Activated T-helper 2 cell treated with anti-CD3 and anti-CD28 coated beads, Interferon-gamma antibody, Interleukin-2, Interleukin-4, amounts not matched to agents 10 μg/mL and 5 μg/mL and 100 μg/mL, durations not matched to agents 14 hours and 24 hours and 36 hours (primary cell): Measurements from ENCODE around the gene NUAK2. TPM values are rescaled to one million over a fixed set of nuclear protein-coding genes. Genes with fewer than 3 reads are reported as not detected.
"Not testable (repeated sequence)": the region's sequence is repeated elsewhere in the genome, so short reads cannot be mapped to it uniquely, and the experiment has no call there.

ENCODE experiments used
- DNase-seq: peaks from one replicate; pipeline ENCODE4 v3.0.0; 2021; ENCODE audit warnings: low spot score
- H3K27ac Mint-ChIP-seq: one replicate; pipeline ENCODE4 v1.8.0; 2021; ENCODE audit warnings: mixed read lengths
- H3K27me3 Mint-ChIP-seq: one replicate; pipeline ENCODE4 v1.8.0; 2021; ENCODE audit warnings: low read depth, mixed read lengths
- H3K36me3 Mint-ChIP-seq: one replicate; pipeline ENCODE4 v1.8.0; 2021; ENCODE audit warnings: low read depth, mixed read lengths
- H3K4me1 Mint-ChIP-seq: one replicate; pipeline ENCODE4 v1.8.0; 2021; ENCODE audit warnings: low read depth, mixed read lengths
- H3K4me3 Mint-ChIP-seq: one replicate; pipeline ENCODE4 v1.8.0; 2021; ENCODE audit warnings: low read depth, mild to moderate bottlenecking, moderate library complexity, mixed read lengths
- H3K9me3 Mint-ChIP-seq: one replicate; pipeline ENCODE4 v1.8.0; 2021; ENCODE audit warnings: mixed read lengths
- intact Hi-C: fragments of 100-400 bp; cut with micrococcal nuclease; formaldehyde crosslinking; loops from one replicate; pipeline ENCODE4 v1.15.1; 2023
- total RNA-seq: library from RNA; stranded (reverse); gene quantifications from 2 replicates; pipeline ENCODE4 v1.2.3, GENCODE V29; 2022

The NUAK2 gene
- total RNA-seq, 1 donor from 2014 or later, result 0.41 TPM

DNA sequence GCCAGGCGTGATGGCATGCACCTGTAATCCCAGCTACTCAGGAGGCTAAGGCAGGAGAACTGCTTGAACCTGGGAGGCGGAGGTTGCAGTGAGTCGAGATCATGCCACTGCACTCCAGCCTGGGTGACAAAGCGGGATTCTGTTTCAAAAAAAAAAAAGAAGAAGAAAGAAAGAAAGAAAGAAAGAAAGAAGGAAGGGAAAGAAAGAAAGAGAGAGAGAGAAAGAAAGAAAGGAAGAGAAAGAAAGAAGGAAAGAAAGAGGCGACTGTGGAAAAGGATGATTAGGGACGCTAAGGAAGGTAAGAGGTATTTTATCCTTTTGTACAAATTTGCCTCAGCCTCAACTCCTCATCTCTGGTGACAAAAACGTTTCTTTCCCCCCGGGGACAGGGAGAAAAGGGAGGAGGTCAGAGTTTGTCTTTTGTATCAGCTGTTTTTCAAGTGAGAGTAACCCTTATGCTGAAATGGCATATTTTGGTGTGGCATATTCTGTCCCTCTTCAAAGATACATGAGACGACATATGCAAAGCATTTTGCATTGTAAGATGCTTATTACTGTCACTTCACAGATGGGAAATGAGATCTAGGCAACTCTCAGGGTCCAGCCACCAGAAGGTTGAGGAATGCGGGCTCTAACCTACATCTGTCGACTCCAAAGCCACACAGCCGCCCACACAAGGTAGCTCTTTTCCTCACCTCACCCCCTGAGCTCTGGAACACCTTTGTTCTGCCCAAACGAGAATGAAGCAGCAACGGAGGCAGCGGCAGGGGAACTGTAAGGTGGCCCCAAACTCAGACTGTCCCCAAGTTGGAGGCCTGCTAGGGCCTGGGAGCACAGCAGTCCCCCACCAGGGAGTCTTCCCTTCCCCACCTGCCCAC, 38.0 kb downstream of the NUAK2 start:
- Mint-ChIP-seq H3K9me3 (no peaks in the 10 kb centered on the region), H3K36me3 (peaks cover 4% of the 10 kb centered on the region), H3K27ac (no peak overlapping the region), H3K4me3 (no peak overlapping the region), H3K27me3 (peaks cover 13% of the 10 kb centered on the region), H3K4me1 (peaks cover 73% of the 10 kb centered on the region)
- intact Hi-C loops, result loop anchor here (2.0 kb wide), 1 partner anchor 37 kb away; the partner anchor contains the start of gene NUAK2
- DNase-seq, result no peak

GRCh38 chr1:205280666-205281395, 40.7 kb downstream of the NUAK2 start:
- H3K27ac Mint-ChIP-seq, H3K36me3 Mint-ChIP-seq, DNase-seq, H3K9me3 Mint-ChIP-seq, intact Hi-C loops, H3K4me3 Mint-ChIP-seq: not testable (repeated sequence)
- H3K4me1 Mint-ChIP-seq, result peaks cover 47% of the 10 kb centered on the region
- peaks cover 16% of the 10 kb centered on the region for H3K27me3 Mint-ChIP-seq

- Mint-ChIP-seq H3K4me1 (peaks cover 38% of the 10 kb centered on the region), H3K36me3 (peaks cover 4% of the 10 kb centered on the region), H3K27ac (no peak overlapping the region), H3K9me3 (no peaks in the 10 kb centered on the region), H3K27me3 (peaks cover 16% of the 10 kb centered on the region), H3K4me3 (no peak overlapping the region)
- intact Hi-C loops, result no loop called here
- DNase-seq, result no peak
Observed at GRCh38 chr1:205279986-205280385, 41.6 kb downstream of the NUAK2 start.

DNA sequence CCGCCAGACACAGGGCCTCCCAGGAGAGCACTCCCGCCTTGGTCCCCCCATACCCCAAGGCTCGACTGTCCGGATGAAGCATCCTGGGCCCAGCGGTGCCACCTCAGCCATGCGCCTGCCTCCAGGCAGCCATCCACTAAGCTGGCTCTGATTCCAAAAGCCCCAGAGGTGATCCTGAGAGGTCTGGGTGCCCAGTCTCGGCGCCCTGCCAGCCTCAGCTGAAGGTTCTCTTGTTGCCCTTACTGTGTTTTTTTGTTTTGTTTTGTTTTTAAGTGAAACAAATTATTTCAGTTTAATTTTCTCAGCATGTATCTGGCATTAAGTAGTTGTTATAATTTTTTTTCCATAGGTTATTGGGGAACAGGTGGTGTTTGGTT, 44.9 kb downstream of the NUAK2 start:
- Mint-ChIP-seq H3K36me3 (peaks cover 8% of the 10 kb centered on the region), H3K4me3 (no peak overlapping the region), H3K27ac (no peak overlapping the region), H3K27me3 (peaks cover 5% of the 10 kb centered on the region), H3K4me1 (peaks cover 26% of the 10 kb centered on the region), H3K9me3 (no peaks in the 10 kb centered on the region)
- no peak for DNase-seq
- intact Hi-C loops, result no loop called here

DNA sequence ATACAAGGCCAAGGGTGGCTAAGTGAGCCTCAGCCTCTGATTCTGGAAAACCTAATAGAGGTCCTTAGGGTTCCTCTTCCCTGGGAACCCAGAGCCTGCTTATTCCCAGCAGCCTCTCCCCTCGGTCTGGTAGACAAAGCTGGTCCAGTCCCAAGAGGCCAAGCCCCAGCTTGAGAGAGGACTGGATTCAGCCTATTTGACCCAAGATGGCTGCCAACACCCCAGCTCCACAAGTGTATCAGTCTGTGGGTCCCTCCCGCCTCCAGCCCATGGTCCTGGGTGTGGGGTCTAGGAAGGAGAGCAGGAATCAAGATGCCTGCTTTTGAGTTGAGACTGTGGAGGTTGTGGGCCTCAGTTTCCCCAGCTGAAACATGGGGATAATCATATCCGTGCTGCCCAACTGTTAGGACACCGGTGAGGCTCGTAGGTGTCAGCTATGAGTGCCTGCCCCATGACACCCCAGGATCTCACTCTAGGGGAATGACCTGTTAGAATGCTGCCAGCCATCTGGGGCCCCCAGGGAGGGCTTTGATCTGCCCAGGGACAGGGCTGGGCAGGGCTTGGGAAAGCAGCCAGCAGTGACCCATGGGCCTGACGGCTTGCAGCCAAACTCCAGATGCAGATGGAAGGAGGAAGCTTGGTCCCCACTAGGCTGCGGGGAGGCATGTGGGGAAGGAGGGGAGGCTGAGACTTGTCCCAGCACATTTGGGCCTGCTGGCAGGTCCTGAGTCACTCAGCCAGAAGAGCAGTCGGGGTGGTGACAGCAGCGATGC, 45.4 kb downstream of the NUAK2 start:
- H3K27ac Mint-ChIP-seq, result no peak overlapping the region
- H3K9me3 Mint-ChIP-seq, result no peaks in the 10 kb centered on the region
- no peak for DNase-seq
- peaks cover 26% of the 10 kb centered on the region for H3K4me1 Mint-ChIP-seq
- intact Hi-C loops, result no loop called here
- peaks cover 8% of the 10 kb centered on the region for H3K36me3 Mint-ChIP-seq
- peaks cover 5% of the 10 kb centered on the region for H3K27me3 Mint-ChIP-seq
- H3K4me3 Mint-ChIP-seq, result no peak overlapping the region

GRCh38 chr1:205275133-205275532, 46.4 kb downstream of the NUAK2 start:
- Mint-ChIP-seq H3K4me1 (peaks cover 27% of the 10 kb centered on the region), H3K27me3 (peaks cover 5% of the 10 kb centered on the region), H3K4me3 (no peak overlapping the region), H3K27ac (no peak overlapping the region), H3K36me3 (peaks cover 5% of the 10 kb centered on the region), H3K9me3 (no peaks in the 10 kb centered on the region)
- intact Hi-C loops, result no loop called here
- DNase-seq, result no peak

GRCh38 chr1:205274041-205274691, 47.4 kb downstream of the NUAK2 start:
- no peaks in the 10 kb centered on the region for H3K9me3 Mint-ChIP-seq
- peaks cover 5% of the 10 kb centered on the region for H3K36me3 Mint-ChIP-seq
- DNase-seq, result no peak
- no peak overlapping the region for H3K4me3 Mint-ChIP-seq
- no peak overlapping the region for H3K27ac Mint-ChIP-seq
- H3K27me3 Mint-ChIP-seq, result peaks cover 5% of the 10 kb centered on the region
- H3K4me1 Mint-ChIP-seq, result peaks cover 17% of the 10 kb centered on the region
- intact Hi-C loops, result no loop called here

DNA sequence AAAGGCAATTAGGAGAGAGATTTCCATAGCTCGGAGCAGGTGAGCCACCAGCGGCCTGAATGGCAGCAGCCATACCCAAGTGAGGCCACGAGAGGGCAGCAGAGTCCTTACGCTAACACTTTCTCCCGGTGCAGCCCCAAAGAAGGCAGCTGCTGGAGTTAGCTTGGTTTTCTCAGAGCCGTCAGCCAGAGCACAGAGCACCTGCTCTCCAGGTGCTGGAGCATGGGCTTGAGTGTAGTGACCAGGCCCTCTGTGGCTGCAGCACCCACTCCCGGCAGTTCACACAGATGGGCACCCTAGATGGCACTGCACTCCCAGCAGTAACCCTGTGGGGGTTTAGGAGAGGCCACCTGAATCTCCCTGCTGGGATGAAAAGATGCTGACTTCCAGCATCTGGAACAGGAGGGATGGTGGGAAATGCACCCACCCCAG, 48.0 kb downstream of the NUAK2 start:
- H3K27ac Mint-ChIP-seq, result no peak overlapping the region
- H3K36me3 Mint-ChIP-seq, result peaks cover 5% of the 10 kb centered on the region

GRCh38 chr1:205272536-205272935, 49.0 kb downstream of the NUAK2 start:
- Mint-ChIP-seq H3K4me3 (no peak overlapping the region), H3K27ac (no peak overlapping the region), H3K36me3 (peaks cover 5% of the 10 kb centered on the region), H3K27me3 (no peaks in the 10 kb centered on the region), H3K4me1 (peaks cover 15% of the 10 kb centered on the region), H3K9me3 (no peaks in the 10 kb centered on the region)
- DNase-seq, result no peak
- intact Hi-C loops, result no loop called here

More for the DNA sequence above, 48.0 kb downstream of the NUAK2 start:
- Mint-ChIP-seq H3K4me3 (no peak overlapping the region), H3K9me3 (no peaks in the 10 kb centered on the region), H3K4me1 (peaks cover 14% of the 10 kb centered on the region), H3K27me3 (peaks cover 4% of the 10 kb centered on the region)
- intact Hi-C loops, result loop anchor here (1.0 kb wide), 2 partner anchors 13 to 52 kb away; no protein-coding TSS in a partner anchor
- peak; percentile 73 for DNase-seq

- H3K4me1 Mint-ChIP-seq, result peaks cover 18% of the 10 kb centered on the region
- peaks cover 5% of the 10 kb centered on the region for H3K36me3 Mint-ChIP-seq
- no peak overlapping the region for H3K27ac Mint-ChIP-seq
- H3K9me3 Mint-ChIP-seq, result no peaks in the 10 kb centered on the region
- H3K4me3 Mint-ChIP-seq, result no peak overlapping the region
- no peak for DNase-seq
- intact Hi-C loops, result no loop called here
- peaks cover 2% of the 10 kb centered on the region for H3K27me3 Mint-ChIP-seq
Observed at GRCh38 chr1:205271745-205272144, 49.8 kb downstream of the NUAK2 start.

DNA sequence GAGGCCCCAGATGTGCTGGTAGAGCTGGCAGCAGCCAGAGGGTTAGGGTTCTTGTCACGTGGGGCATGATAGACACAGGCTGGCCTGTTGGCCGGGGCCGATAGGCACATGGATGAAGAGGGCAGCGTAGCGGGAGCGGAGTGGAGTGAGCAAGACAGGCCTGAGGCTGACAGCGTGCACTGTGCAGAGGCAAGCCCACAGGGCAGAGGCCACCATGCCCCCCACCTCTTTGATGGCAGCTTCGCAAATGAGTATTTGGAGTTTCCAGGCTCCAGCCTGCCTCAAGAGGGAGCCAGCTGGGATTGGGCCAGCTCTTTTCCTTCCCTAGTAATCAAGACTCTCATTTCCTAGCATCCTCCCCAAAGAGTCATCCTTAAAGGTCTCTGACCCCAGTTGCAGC, 50.3 kb downstream of the NUAK2 start:
- DNase-seq, result no peak

GRCh38 chr1:205270764-205271163, 50.8 kb downstream of the NUAK2 start:
- no peak for DNase-seq
- H3K36me3 Mint-ChIP-seq, result peaks cover 5% of the 10 kb centered on the region
- H3K27ac Mint-ChIP-seq, result no peak overlapping the region
- intact Hi-C loops, result no loop called here
- H3K4me3 Mint-ChIP-seq, result no peak overlapping the region
- peaks cover 18% of the 10 kb centered on the region for H3K4me1 Mint-ChIP-seq
- H3K9me3 Mint-ChIP-seq, result no peaks in the 10 kb centered on the region
- peaks cover 2% of the 10 kb centered on the region for H3K27me3 Mint-ChIP-seq

More for the DNA sequence above, 50.3 kb downstream of the NUAK2 start:
- Mint-ChIP-seq H3K4me1 (peaks cover 18% of the 10 kb centered on the region), H3K9me3 (no peaks in the 10 kb centered on the region), H3K27me3 (peaks cover 2% of the 10 kb centered on the region), H3K36me3 (peaks cover 5% of the 10 kb centered on the region), H3K4me3 (no peak overlapping the region), H3K27ac (no peak overlapping the region)
- intact Hi-C loops, result no loop called here
